Measurements from ENCODE around the gene OLFM4.

The OLFM4 gene

GRCh38 chr13:53014495-53015443 is 13.8 kb upstream of the OLFM4 start:
- DNase-seq (ENCODE audit: low read depth), result no peak

GRCh38 chr13:53015971-53016370 is 12.6 kb upstream of the OLFM4 start:
- no peak for DNase-seq (ENCODE audit: low read depth)

- no peak for DNase-seq (ENCODE audit: low read depth)
Measured at GRCh38 chr13:53017433-53017970, 11.1 kb upstream of the OLFM4 start.

- DNase-seq (ENCODE audit: low read depth), result no peak
Measured at GRCh38 chr13:53018690-53019647, 9.6 kb upstream of the OLFM4 start.

- DNase-seq (ENCODE audit: low read depth), result no peak
Measured at GRCh38 chr13:53020764-53021335, 7.8 kb upstream of the OLFM4 start.

GRCh38 chr13:53023246-53023645 is 5.4 kb upstream of the OLFM4 start:
- DNase-seq (ENCODE audit: low read depth), result no peak

- DNase-seq (ENCODE audit: low read depth), result no peak
Measured at GRCh38 chr13:53028063-53028462, 550 bp upstream of the OLFM4 start.

- DNase-seq (ENCODE audit: low read depth), result no peak
Measured at GRCh38 chr13:53032849-53033248, 4.2 kb downstream of the OLFM4 start.

- DNase-seq (ENCODE audit: low read depth), result no peak
Measured at GRCh38 chr13:53038993-53039392, 10.4 kb downstream of the OLFM4 start.

GRCh38 chr13:53041968-53042516 is 13.4 kb downstream of the OLFM4 start:
- DNase-seq (ENCODE audit: low read depth), result no peak

- DNase-seq (ENCODE audit: low read depth), result no peak
Measured at GRCh38 chr13:53042877-53043276, 14.3 kb downstream of the OLFM4 start.

- no peak for DNase-seq (ENCODE audit: low read depth)
Measured at GRCh38 chr13:53043398-53043797, 14.8 kb downstream of the OLFM4 start.

GRCh38 chr13:53045189-53045588 is 16.6 kb downstream of the OLFM4 start:
- no peak for DNase-seq (ENCODE audit: low read depth)

GRCh38 chr13:53048880-53049279 is 20.3 kb downstream of the OLFM4 start:
- no peak for DNase-seq (ENCODE audit: low read depth)

GRCh38 chr13:53050151-53050550 is 21.5 kb downstream of the OLFM4 start:
- DNase-seq (ENCODE audit: low read depth), result no peak

- DNase-seq (ENCODE audit: low read depth), result no peak
Measured at GRCh38 chr13:53052675-53053074, 24.1 kb downstream of the OLFM4 start.

- no peak for DNase-seq (ENCODE audit: low read depth)
Measured at GRCh38 chr13:53054569-53054968, 26.0 kb downstream of the OLFM4 start.

- no peak for DNase-seq (ENCODE audit: low read depth)
Measured at GRCh38 chr13:53058065-53058679, 29.6 kb downstream of the OLFM4 start.

GRCh38 chr13:53060840-53061490 is 32.4 kb downstream of the OLFM4 start:
- DNase-seq (ENCODE audit: low read depth), result no peak

GRCh38 chr13:53064731-53065130 is 36.1 kb downstream of the OLFM4 start:
- DNase-seq (ENCODE audit: low read depth), result no peak

GRCh38 chr13:53066411-53066810 is 37.8 kb downstream of the OLFM4 start:
- no peak for DNase-seq (ENCODE audit: low read depth)
